Nephron (organoid): ENCODE data around the gene SLC17A9.

Source experiments
- H3K27ac Mint-ChIP-seq, 3 experiments: 2 replicates each; pipeline ENCODE4 v1.8.0; 2020; ENCODE audit warnings: mixed read lengths in 3 of 3, mild to moderate bottlenecking in 2 of 3, moderate library complexity in 1 of 3
- H3K27me3 Mint-ChIP-seq: 2 replicates; pipeline ENCODE4 v1.8.0; 2021; ENCODE audit warnings: low read depth, mild to moderate bottlenecking, moderate library complexity, mixed read lengths
- H3K36me3 Mint-ChIP-seq: 2 replicates; pipeline ENCODE4 v1.8.0; 2020; ENCODE audit warnings: low read depth, mixed read lengths
- H3K4me1 Mint-ChIP-seq: 2 replicates; pipeline ENCODE4 v1.8.0; 2020; ENCODE audit warnings: mixed read lengths
- H3K4me3 Mint-ChIP-seq, 3 experiments: 2 replicates each; pipeline ENCODE4 v1.8.0; 2020; ENCODE audit warnings: mild to moderate bottlenecking in 3 of 3, mixed read lengths in 3 of 3, moderate library complexity in 2 of 3
- H3K9me3 Mint-ChIP-seq: 2 replicates; pipeline ENCODE4 v1.8.0; 2020; ENCODE audit warnings: mixed read lengths
- CTCF ChIP-seq, 3 experiments: fragments of 200-600 bp; sonication (generic); IDR thresholded peaks; one replicate each; pipeline ENCODE4 v1.5.0; 2021; ENCODE audit warnings: antibody characterized with exemption in 3 of 3; ENCODE audit not compliant: unreplicated experiment in 3 of 3

SLC17A9 gene

GRCh38 chr20:63011798-63012197, 59.3 kb downstream of the SLC17A9 start:
- H3K27me3 Mint-ChIP-seq: peaks cover 91% of the 10 kb centered on the region
- H3K27ac Mint-ChIP-seq: no peak overlapping the region
- H3K4me3 Mint-ChIP-seq: no peak overlapping the region
- peaks cover 20% of the 10 kb centered on the region for H3K9me3 Mint-ChIP-seq
- no peak for TF ChIP-seq CTCF (IDR thresholded peaks at IDR 0.05; ENCODE audit: unreplicated experiment in 3 of 3)
- H3K36me3 Mint-ChIP-seq: peaks cover 7% of the 10 kb centered on the region
- peaks cover 17% of the 10 kb centered on the region for H3K4me1 Mint-ChIP-seq

GRCh38 chr20:63013207-63013606, 60.7 kb downstream of the SLC17A9 start:
- peaks cover 17% of the 10 kb centered on the region for H3K4me1 Mint-ChIP-seq
- H3K4me3 Mint-ChIP-seq: no peak overlapping the region
- peaks cover 79% of the 10 kb centered on the region for H3K27me3 Mint-ChIP-seq
- no peak overlapping the region for H3K27ac Mint-ChIP-seq
- peaks cover 20% of the 10 kb centered on the region for H3K9me3 Mint-ChIP-seq
- H3K36me3 Mint-ChIP-seq: peaks cover 7% of the 10 kb centered on the region
- no peak for TF ChIP-seq CTCF (IDR thresholded peaks at IDR 0.05; ENCODE audit: unreplicated experiment in 3 of 3)

- Mint-ChIP-seq H3K36me3 (peaks cover 7% of the 10 kb centered on the region), H3K9me3 (peaks cover 24% of the 10 kb centered on the region), H3K4me1 (peaks cover 17% of the 10 kb centered on the region), H3K27ac (peak overlapping the region in 1 of 3 experiments; percentile 49), H3K4me3 (peak overlapping the region in 2 of 3 experiments; percentile 12 to 38), H3K27me3 (peaks cover 76% of the 10 kb centered on the region)
- no peak for TF ChIP-seq CTCF (IDR thresholded peaks at IDR 0.05; ENCODE audit: unreplicated experiment in 3 of 3)
These were observed 61.8 kb downstream of the SLC17A9 start for GRCh38 chr20:63014287-63014686.

GRCh38 chr20:63014710-63015109, 62.2 kb downstream of the SLC17A9 start:
- Mint-ChIP-seq H3K9me3 (peaks cover 29% of the 10 kb centered on the region), H3K27me3 (peaks cover 78% of the 10 kb centered on the region), H3K4me1 (peaks cover 17% of the 10 kb centered on the region), H3K27ac (peak overlapping the region in 1 of 3 experiments; percentile 49), H3K4me3 (peak overlapping the region; percentile 20 to 50 (median 40)), H3K36me3 (peaks cover 7% of the 10 kb centered on the region)
- TF ChIP-seq CTCF (IDR thresholded peaks at IDR 0.05; ENCODE audit: unreplicated experiment in 3 of 3): no peak

- peaks cover 29% of the 10 kb centered on the region for H3K9me3 Mint-ChIP-seq
- H3K4me3 Mint-ChIP-seq: peak overlapping the region in 2 of 3 experiments; percentile 40 to 50
- H3K27me3 Mint-ChIP-seq: peaks cover 73% of the 10 kb centered on the region
- peaks cover 7% of the 10 kb centered on the region for H3K36me3 Mint-ChIP-seq
- H3K27ac Mint-ChIP-seq: peak overlapping the region in 1 of 3 experiments; percentile 49
- TF ChIP-seq CTCF (IDR thresholded peaks at IDR 0.05; ENCODE audit: unreplicated experiment in 3 of 3): no peak
- peaks cover 15% of the 10 kb centered on the region for H3K4me1 Mint-ChIP-seq
These were observed 62.7 kb downstream of the SLC17A9 start for GRCh38 chr20:63015147-63015661.

GRCh38 chr20:63015662-63016361, 63.3 kb downstream of the SLC17A9 start:
- Mint-ChIP-seq H3K27ac (no peak overlapping the region), H3K9me3 (peaks cover 34% of the 10 kb centered on the region), H3K4me3 (no peak overlapping the region), H3K36me3 (peaks cover 7% of the 10 kb centered on the region), H3K27me3 (peaks cover 69% of the 10 kb centered on the region), H3K4me1 (peaks cover 12% of the 10 kb centered on the region)
- TF ChIP-seq CTCF (IDR thresholded peaks at IDR 0.05; ENCODE audit: unreplicated experiment in 3 of 3): no peak
